ENCODE measurements around the gene TBKBP1. TPM values are rescaled to one million over a fixed set of nuclear protein-coding genes. Genes with fewer than 3 reads are reported as not detected.

TBKBP1 gene
- polyA plus RNA-seq, 3 donors: 0.22 to 7.7 (median 0.45) TPM

GRCh38 chr17:47744168-47745036 lies 50.4 kb downstream of the TBKBP1 start:
- H3K27me3 ChIP-seq (ENCODE audit: control insufficient read depth in 2 of 2, insufficient read depth in 2 of 2, low read length in 2 of 2): peaks cover 0 to 28% of the 10 kb centered on the region in 2 donors
- H3K4me3 ChIP-seq (replicated peaks in 1 of 3; ENCODE audit: low read depth in 2 of 3, low read length in 3 of 3): no peak overlapping the region
- no peaks in the 10 kb centered on the region for H3K79me2 ChIP-seq (ENCODE audit: insufficient read depth, low read length)
- no peaks in the 10 kb centered on the region for H3K36me3 ChIP-seq (replicated peaks in 1 of 2; ENCODE audit: control insufficient read depth in 1 of 2, insufficient read depth in 2 of 2, low read length in 2 of 2)
- Mint-ChIP-seq H3K27me3 (ENCODE audit: low read depth in 3 of 3) (peaks cover 29 to 51% (median 31%) of the 10 kb centered on the region in 3 donors), H3K4me1 (no peaks in the 10 kb centered on the region), H3K27ac (peak overlapping the region in 2 of 7 donors; percentile 50 to 53), H3K36me3 (no peaks in the 10 kb centered on the region), H3K9me3 (peaks cover 0 to 2% (median 0%) of the 10 kb centered on the region in 7 donors), H3K4me3 (peak overlapping the region in 1 of 2 donors; percentile 46)
- intact Hi-C loops (cut with micrococcal nuclease): no loop called here
- H4K20me1 ChIP-seq (ENCODE audit: insufficient read depth, low read length): no peaks in the 10 kb centered on the region
- DNase-seq: no peak
- TF ChIP-seq CTCF (IDR thresholded peaks at IDR 0.05): no peak
- no peak overlapping the region for H2AFZ ChIP-seq (ENCODE audit: insufficient read depth, low read depth, low read length, poor library complexity, severe bottlenecking)
- no peak overlapping the region for H3K9ac ChIP-seq (ENCODE audit: insufficient read depth, low read length, poor library complexity, severe bottlenecking)
- no peaks in the 10 kb centered on the region for H3K4me1 ChIP-seq (ENCODE audit: control insufficient read depth in 1 of 2, insufficient read depth in 2 of 2, low read length in 2 of 2)
- H3K4me2 ChIP-seq (replicated peaks; ENCODE audit: extremely low read depth, low read length, poor library complexity, severe bottlenecking): no peak overlapping the region
- WGBS (ENCODE audit: insufficient coverage): 36% methylated on average over 11 of the region's 22 CpGs
- no peaks in the 10 kb centered on the region for H3K9me3 ChIP-seq (replicated peaks in 1 of 2; ENCODE audit: control insufficient read depth in 1 of 2, insufficient read depth in 1 of 2, low read length in 2 of 2)
- no peak overlapping the region for H3K27ac ChIP-seq (ENCODE audit: low read depth in 1 of 2, low read length in 2 of 2)

GRCh38 chr17:47745037-47745380 lies 51.0 kb downstream of the TBKBP1 start:
- H3K27ac Mint-ChIP-seq: no peak overlapping the region
- Histone ChIP-seq H3K79me2 (ENCODE audit: insufficient read depth, low read length) (no peaks in the 10 kb centered on the region), H3K27me3 (ENCODE audit: control insufficient read depth in 2 of 2, insufficient read depth in 2 of 2, low read length in 2 of 2) (peaks cover 0 to 28% of the 10 kb centered on the region in 2 donors), H3K4me2 (replicated peaks; ENCODE audit: extremely low read depth, low read length, poor library complexity, severe bottlenecking) (no peak overlapping the region), H3K9me3 (replicated peaks in 1 of 2; ENCODE audit: control insufficient read depth in 1 of 2, insufficient read depth in 1 of 2, low read length in 2 of 2) (no peaks in the 10 kb centered on the region), H3K27ac (ENCODE audit: low read depth in 1 of 2, low read length in 2 of 2) (no peak overlapping the region), H3K4me1 (ENCODE audit: control insufficient read depth in 1 of 2, insufficient read depth in 2 of 2, low read length in 2 of 2) (no peaks in the 10 kb centered on the region), H4K20me1 (ENCODE audit: insufficient read depth, low read length) (no peaks in the 10 kb centered on the region), H3K36me3 (replicated peaks in 1 of 2; ENCODE audit: control insufficient read depth in 1 of 2, insufficient read depth in 2 of 2, low read length in 2 of 2) (no peaks in the 10 kb centered on the region), H3K9ac (ENCODE audit: insufficient read depth, low read length, poor library complexity, severe bottlenecking) (no peak overlapping the region), H2AFZ (ENCODE audit: insufficient read depth, low read depth, low read length, poor library complexity, severe bottlenecking) (no peak overlapping the region), H3K4me3 (replicated peaks in 1 of 3; ENCODE audit: low read depth in 2 of 3, low read length in 3 of 3) (no peak overlapping the region)
- no peak overlapping the region for H3K4me3 Mint-ChIP-seq
- intact Hi-C loops (cut with micrococcal nuclease): no loop called here
- peaks cover 29 to 52% (median 29%) of the 10 kb centered on the region in 3 donors for H3K27me3 Mint-ChIP-seq (ENCODE audit: low read depth in 3 of 3)
- H3K9me3 Mint-ChIP-seq: peaks cover 0 to 2% (median 0%) of the 10 kb centered on the region in 7 donors
- no peak for TF ChIP-seq CTCF (IDR thresholded peaks at IDR 0.05)
- no peaks in the 10 kb centered on the region for H3K36me3 Mint-ChIP-seq
- DNase-seq: no peak
- H3K4me1 Mint-ChIP-seq: no peaks in the 10 kb centered on the region
- 83% methylated on average over 7 of the region's 10 CpGs for WGBS (ENCODE audit: insufficient coverage)
